8988T (cell line): ENCODE results near the gene ADAMTS3.

ENCODE experiments used
- DNase-seq: peaks from one replicate; pipeline ENCODE4 v3.0.0; 2011

The ADAMTS3 gene

DNA sequence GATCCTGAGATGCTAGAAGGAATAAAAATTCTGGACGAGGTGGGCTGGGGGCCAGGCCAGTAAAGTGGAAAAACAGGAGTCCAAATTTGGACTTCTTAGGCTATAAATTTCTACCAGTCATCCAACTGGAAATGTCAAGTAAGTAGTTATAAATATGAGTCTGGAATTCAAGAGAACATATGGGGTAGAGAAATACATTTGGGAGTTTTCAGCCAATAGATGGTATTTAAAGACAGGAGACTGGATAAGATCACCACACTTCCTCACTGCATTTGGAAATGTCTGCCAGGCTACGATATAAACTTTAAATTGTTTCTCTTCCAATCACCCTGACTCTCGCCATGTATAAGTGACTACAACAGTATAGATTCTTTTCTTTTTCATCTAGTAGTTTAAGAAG, 294.8 kb downstream of the ADAMTS3 start:
- no peak for DNase-seq

DNA sequence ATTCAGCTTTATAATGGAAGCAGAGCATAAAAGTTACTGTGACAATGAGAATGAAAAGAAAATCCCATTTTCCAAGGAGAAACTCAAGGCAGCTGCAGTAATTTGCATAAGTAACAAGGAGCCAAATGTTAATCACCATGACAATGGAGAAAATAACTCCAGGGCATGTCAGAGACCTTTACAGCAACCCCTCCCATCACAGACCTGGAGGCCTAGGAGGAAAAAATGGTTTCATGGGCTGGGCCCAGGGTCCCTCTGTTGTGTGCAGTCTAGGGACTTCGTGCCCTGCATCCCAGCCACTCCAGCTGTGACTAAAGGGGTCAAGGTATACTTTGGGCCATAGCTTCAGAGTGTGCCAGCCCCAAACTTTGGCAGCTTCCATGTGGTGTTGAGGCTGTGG, 313.8 kb downstream of the ADAMTS3 start:
- no peak for DNase-seq

DNA sequence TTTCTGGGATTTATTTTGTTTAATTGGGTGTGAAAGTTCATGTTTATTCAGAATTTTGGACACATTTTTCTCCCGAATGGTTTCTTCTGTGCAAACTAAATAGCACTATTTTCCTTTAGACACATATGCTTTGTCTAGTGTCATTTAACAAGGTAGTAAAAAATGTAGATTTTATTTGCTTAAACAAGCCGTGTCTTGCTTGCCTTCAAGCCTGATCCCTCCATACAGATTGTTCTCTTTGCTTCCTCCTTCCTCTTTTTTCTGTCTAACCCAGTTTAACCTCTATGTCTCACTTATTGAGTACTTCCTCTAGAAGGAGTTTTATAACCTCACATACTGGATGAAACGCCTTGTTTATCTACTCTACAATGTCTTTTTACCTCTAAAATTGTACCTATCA, 325.4 kb downstream of the ADAMTS3 start:
- DNase-seq: no peak

DNA sequence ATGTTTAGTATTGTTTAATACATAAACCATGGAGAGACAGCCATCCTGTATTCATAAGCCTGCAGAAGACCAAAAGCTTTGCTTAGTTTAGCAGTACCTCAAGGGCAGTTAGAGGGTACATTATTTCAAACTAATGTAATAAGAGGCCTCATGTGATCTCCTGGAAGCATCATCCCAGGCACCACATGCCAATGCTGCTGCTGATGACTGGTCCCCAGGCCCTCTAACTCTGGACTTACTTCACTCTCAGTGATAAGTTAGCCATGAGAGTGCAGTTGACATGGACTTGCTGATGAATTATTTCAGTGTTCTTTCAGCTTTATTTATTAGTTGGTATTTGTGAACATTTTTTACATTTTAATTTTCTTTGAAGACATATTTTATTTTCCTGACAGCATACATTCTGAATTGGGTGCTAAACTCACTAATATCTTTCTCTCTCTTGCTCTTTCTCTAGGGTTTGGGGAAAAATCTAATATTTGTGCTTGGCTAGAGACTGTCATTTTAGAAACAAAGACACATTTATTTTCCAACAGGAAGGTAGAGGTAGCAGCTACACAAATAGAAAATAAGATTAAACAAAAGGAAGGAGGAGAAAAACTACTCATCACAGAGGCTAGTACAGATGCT, 329.4 kb downstream of the ADAMTS3 start:
- DNase-seq: no peak
